A549 (cell line): ENCODE results near the gene IL12RB2. TPM values are rescaled to one million over a fixed set of nuclear protein-coding genes. Genes with fewer than 3 reads are reported as not detected.

Experiments
- ATAC-seq, 2 experiments: fragments of 200-7000 bp in 1 of 2; fragments of >200 bp in 1 of 2; cut with Nextera tagmentation in 1 of 2; cut with Tn5 transposase in 1 of 2; 3 replicates each; pipeline versions ENCODE4 v1.8.0 to v1.9.1; 2018 to 2020; ENCODE audit warnings: mild to moderate bottlenecking in 1 of 2, moderate library complexity in 1 of 2
- CTCF ChIA-PET: fragments of 300-600 bp; sonication (Branson Sonifier 250); formaldehyde crosslinking; extraction: SDS; loops from one replicate; lab custom pipeline; 2021; ENCODE audit warnings: antibody characterized with exemption, inconsistent platforms; lab: Yijun Ruan, JAX
- POLR2A ChIA-PET: fragments of 350-600 bp; formaldehyde crosslinking; extraction: SDS; loops from one replicate; lab custom pipeline; 2021; ENCODE audit warnings: antibody characterized with exemption, inconsistent platforms; lab: Yijun Ruan, JAX
- DNase-seq, 2 experiments: peaks; one replicate each; pipeline versions ENCODE4 v3.0.0 to v3.0.0-alpha.2; 2011 to 2016; ENCODE audit warnings: low read depth in 1 of 2, low spot score in 1 of 2
- FAIRE-seq: peaks from 2 replicates; lab custom pipeline; 2011; peaks lifted over from hg19 to GRCh38; lab: Jason Lieb, UNC
- H3K27ac ChIP-seq, 2 experiments: fragments of >200 bp; sonication (Bioruptor Twin); formaldehyde crosslinking; 3 replicates each; pipeline ENCODE4 v1.5.1; 2016 to 2017
- H3K4me1 ChIP-seq: fragments of >200 bp; sonication (Bioruptor Twin); formaldehyde crosslinking; 3 replicates; pipeline ENCODE4 v1.6.1; 2016
- H3K4me2 ChIP-seq: fragments of >200 bp; sonication (Bioruptor Twin); formaldehyde crosslinking; 3 replicates; pipeline ENCODE4 v1.6.1; 2016
- H3K4me3 ChIP-seq: fragments of >200 bp; sonication (Bioruptor Twin); formaldehyde crosslinking; 3 replicates; pipeline ENCODE4 v1.5.1; 2016
- H3K9me3 ChIP-seq: fragments of >200 bp; sonication (Bioruptor Twin); formaldehyde crosslinking; 3 replicates; pipeline ENCODE4 v1.6.1; 2016
- CEBPB ChIP-seq, 2 experiments: fragments of >200 bp in 1 of 2; sonication (Bioruptor Twin) in 1 of 2; formaldehyde crosslinking in 1 of 2; IDR thresholded peaks; 2 replicates each; pipeline ENCODE4 v1.6.1; 2012 to 2016
- CHD4 ChIP-seq: fragments of 200-600 bp; sonication (generic); IDR thresholded peaks from 2 replicates; pipeline ENCODE4 v1.6.1; 2016; ENCODE audit warnings: antibody characterized with exemption, mild to moderate bottlenecking, borderline replicate concordance
- CTCF ChIP-seq: fragments of >200 bp; sonication (Bioruptor Twin); formaldehyde crosslinking; IDR thresholded peaks from 3 replicates; pipeline ENCODE4 v1.5.1; 2016
- EHMT2 ChIP-seq: fragments of 200-600 bp; sonication (generic); IDR thresholded peaks from 2 replicates; pipeline ENCODE4 v1.6.1; 2016; ENCODE audit warnings: antibody characterized with exemption, low read depth, mild to moderate bottlenecking, moderate library complexity
- ESRRA ChIP-seq: fragments of 150-350 bp; IDR thresholded peaks from 2 replicates; pipeline ENCODE4 v1.6.1; 2014; ENCODE audit warnings: mild to moderate bottlenecking, low read length, borderline replicate concordance
- FOSB ChIP-seq: fragments of 250-450 bp; sonication (Bioruptor Pico); IDR thresholded peaks from 2 replicates; pipeline ENCODE4 v1.5.0; 2020; ENCODE audit warnings: mild to moderate bottlenecking, moderate library complexity
- FOSL2 ChIP-seq, 2 experiments: fragments of 450-650 bp in 1 of 2; fragments of >200 bp in 1 of 2; sonication (Bioruptor Twin) in 1 of 2; formaldehyde crosslinking; IDR thresholded peaks; 2 replicates each; pipeline versions ENCODE4 v1.5.0 to v1.6.1; 2016 to 2020; ENCODE audit warnings: mild to moderate bottlenecking in 1 of 2, moderate library complexity in 1 of 2
- HES2 ChIP-seq: fragments of >200 bp; sonication (Bioruptor Twin); formaldehyde crosslinking; IDR thresholded peaks from 2 replicates; pipeline ENCODE4 v1.6.1; 2016
- HOXA7 ChIP-seq: fragments of 250-450 bp; sonication (Bioruptor Pico); IDR thresholded peaks from 2 replicates; pipeline ENCODE4 v1.5.0; 2020; ENCODE audit warnings: mild to moderate bottlenecking, moderate library complexity
- KDM5A ChIP-seq: fragments of 200-600 bp; sonication (generic); IDR thresholded peaks from 2 replicates; pipeline ENCODE4 v1.6.1; 2016; ENCODE audit warnings: antibody characterized with exemption, mild to moderate bottlenecking
- MYC ChIP-seq: IDR thresholded peaks from 2 replicates; pipeline ENCODE4 v1.6.1; 2012; ENCODE audit warnings: mild to moderate bottlenecking, inconsistent platforms, low read length, improper control_type of control experiment, borderline replicate concordance
- NR3C1 ChIP-seq: fragments of >200 bp; sonication (Bioruptor Twin); formaldehyde crosslinking; IDR thresholded peaks from 3 replicates; pipeline ENCODE4 v1.6.1; 2017
- PBX3 ChIP-seq: IDR thresholded peaks from 2 replicates; pipeline ENCODE4 v1.6.1; 2012
- POLR2A ChIP-seq: IDR thresholded peaks from 2 replicates; pipeline ENCODE4 v1.6.1; 2012; ENCODE audit warnings: mild to moderate bottlenecking, low read length
- POLR2AphosphoS2 ChIP-seq: conservative IDR thresholded peaks from 2 replicates; pipeline ENCODE4 v1.6.1; 2012; ENCODE audit warnings: low read length, improper control_type of control experiment, inconsistent platforms
- RARB ChIP-seq: fragments of 250-450 bp; sonication (Bioruptor Pico); IDR thresholded peaks from 2 replicates; pipeline ENCODE4 v1.8.0; 2021; ENCODE audit warnings: mild to moderate bottlenecking, moderate library complexity
- RFX5 ChIP-seq: fragments of 450-650 bp; IDR thresholded peaks from 2 replicates; pipeline ENCODE4 v1.7.1; 2014; ENCODE audit warnings: antibody characterized with exemption, mild to moderate bottlenecking, moderate library complexity
- RNF2 ChIP-seq: fragments of 200-600 bp; sonication (generic); IDR thresholded peaks from 2 replicates; pipeline ENCODE4 v1.6.1; 2016; ENCODE audit warnings: low read depth, mild to moderate bottlenecking, antibody characterized with exemption, moderate library complexity, borderline replicate concordance
- SMC3 ChIP-seq: fragments of >200 bp; sonication (Bioruptor Twin); formaldehyde crosslinking; IDR thresholded peaks from 3 replicates; pipeline ENCODE4 v1.6.1; 2018; ENCODE audit warnings: inconsistent platforms
- ZFP36 ChIP-seq: fragments of 450-650 bp; IDR thresholded peaks from 2 replicates; pipeline ENCODE4 v1.6.1; 2014; ENCODE audit warnings: borderline replicate concordance; ENCODE audit not compliant: partially characterized antibody
- WGBS: methylation state at CpG from one replicate; pipeline ENCODE4 v1.1.6; 2017; ENCODE audit errors: missing lambda C conversion rate; 5-methylcytosine and 5-hydroxymethylcytosine counted together
- polyA plus RNA-seq, 4 experiments: library from polyadenylated mRNA; depleted of rRNA in 3 of 4; stranded (reverse); fragments of >200 nt; fragmentation: RNase III in 1 of 4; extraction: RNeasy Plus Mini Kit Qiagen cat#74134 plus additional on column Dnase treatment in 1 of 4; gene quantifications; 2 replicates in 3 of 4; 3 replicates in 1 of 4; pipeline ENCODE4 v1.2.3, GENCODE V29; 2011 to 2017
- TF ChIP-seq, protein P1 (sequence below): fragments of 250-450 bp; sonication (Bioruptor Pico); IDR thresholded peaks from 2 replicates; pipeline ENCODE4 v1.5.0; 2021; ENCODE audit warnings: mild to moderate bottlenecking, moderate library complexity, borderline replicate concordance
- TF ChIP-seq, protein P2 (sequence below): fragments of 450-650 bp; IDR thresholded peaks from 2 replicates; pipeline ENCODE4 v1.6.1; 2014; ENCODE audit warnings: antibody characterized with exemption
- TF ChIP-seq, protein P3 (sequence below): IDR thresholded peaks from 2 replicates; pipeline ENCODE4 v1.6.1; 2012; ENCODE audit warnings: low read depth, borderline replicate concordance

IL12RB2 gene
- polyA plus RNA-seq, 2 of the 4 experiments (the other 2 are of a cell fraction): not detected

- Histone ChIP-seq H3K9me3 (no peaks in the 10 kb centered on the region), H3K4me1 (no peaks in the 10 kb centered on the region), H3K27ac (no peak overlapping the region), H3K4me2 (no peak overlapping the region), H3K4me3 (no peak overlapping the region)
- ChIA-PET CTCF (interaction anchor here (0.6 to 1.2 kb wide), 2 partner anchors 11 to 21 kb away, joined by 3 read pairs; no protein-coding TSS in a partner anchor), POLR2A (no interaction called here)
- FAIRE-seq: no peak
- DNase-seq: no peak
- WGBS: 90% methylated on average over 5 of the region's 5 CpGs
- no peak for TF ChIP-seq FOSB (CRISPR knock-in tag)
- TF ChIP-seq RNF2: no peak
- no peak for TF ChIP-seq HOXA7 (CRISPR knock-in tag)
- TF ChIP-seq, protein P1, sequence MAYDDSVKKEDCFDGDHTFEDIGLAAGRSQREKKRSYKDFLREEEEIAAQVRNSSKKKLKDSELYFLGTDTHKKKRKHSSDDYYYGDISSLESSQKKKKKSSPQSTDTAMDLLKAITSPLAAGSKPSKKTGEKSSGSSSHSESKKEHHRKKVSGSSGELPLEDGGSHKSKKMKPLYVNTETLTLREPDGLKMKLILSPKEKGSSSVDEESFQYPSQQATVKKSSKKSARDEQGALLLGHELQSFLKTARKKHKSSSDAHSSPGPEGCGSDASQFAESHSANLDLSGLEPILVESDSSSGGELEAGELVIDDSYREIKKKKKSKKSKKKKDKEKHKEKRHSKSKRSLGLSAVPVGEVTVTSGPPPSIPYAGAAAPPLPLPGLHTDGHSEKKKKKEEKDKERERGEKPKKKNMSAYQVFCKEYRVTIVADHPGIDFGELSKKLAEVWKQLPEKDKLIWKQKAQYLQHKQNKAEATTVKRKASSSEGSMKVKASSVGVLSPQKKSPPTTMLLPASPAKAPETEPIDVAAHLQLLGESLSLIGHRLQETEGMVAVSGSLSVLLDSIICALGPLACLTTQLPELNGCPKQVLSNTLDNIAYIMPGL (CRISPR knock-in tag): no peak
- no peak for TF ChIP-seq CEBPB (IDR thresholded peaks at IDR 0.05)
- TF ChIP-seq CHD4: no peak
- no peak for TF ChIP-seq SMC3
- TF ChIP-seq PBX3: no peak
- no peak for TF ChIP-seq KDM5A
- no peak for TF ChIP-seq MYC
- no peak for TF ChIP-seq RFX5
- no peak for TF ChIP-seq CTCF
- TF ChIP-seq POLR2A: no peak
- TF ChIP-seq ZFP36: no peak
- TF ChIP-seq FOSL2 (IDR thresholded peaks at IDR 0.05): no peak
- no peak for TF ChIP-seq FOSL2 (CRISPR knock-in tag; IDR thresholded peaks at IDR 0.05)
- no peak for ATAC-seq
Observed at GRCh38 chr1:67336157-67336556, 28.5 kb downstream of the IL12RB2 start.

GRCh38 chr1:67336783-67337182 is 29.1 kb downstream of the IL12RB2 start:
- CTCF ChIA-PET: no interaction called here
- WGBS: 75% methylated on average over 6 of the region's 6 CpGs

More at GRCh38 chr1:67336783-67337182, 29.1 kb downstream of the IL12RB2 start:
- Histone ChIP-seq H3K27ac (no peak overlapping the region), H3K4me3 (no peak overlapping the region), H3K4me1 (no peaks in the 10 kb centered on the region), H3K4me2 (no peak overlapping the region), H3K9me3 (no peaks in the 10 kb centered on the region)
- POLR2A ChIA-PET: no interaction called here
- ATAC-seq (no peak), FAIRE-seq (no peak), DNase-seq (no peak)
- no peak for TF ChIP-seq ESRRA
- TF ChIP-seq, protein P2, sequence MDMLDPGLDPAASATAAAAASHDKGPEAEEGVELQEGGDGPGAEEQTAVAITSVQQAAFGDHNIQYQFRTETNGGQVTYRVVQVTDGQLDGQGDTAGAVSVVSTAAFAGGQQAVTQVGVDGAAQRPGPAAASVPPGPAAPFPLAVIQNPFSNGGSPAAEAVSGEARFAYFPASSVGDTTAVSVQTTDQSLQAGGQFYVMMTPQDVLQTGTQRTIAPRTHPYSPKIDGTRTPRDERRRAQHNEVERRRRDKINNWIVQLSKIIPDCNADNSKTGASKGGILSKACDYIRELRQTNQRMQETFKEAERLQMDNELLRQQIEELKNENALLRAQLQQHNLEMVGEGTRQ: no peak
- TF ChIP-seq POLR2AphosphoS2: no peak
- TF ChIP-seq RFX5: no peak
- TF ChIP-seq POLR2A: no peak
- no peak for TF ChIP-seq SMC3
- no peak for TF ChIP-seq CTCF
- no peak for TF ChIP-seq NR3C1
- no peak for TF ChIP-seq CHD4
- TF ChIP-seq MYC: no peak
- TF ChIP-seq, protein P3, sequence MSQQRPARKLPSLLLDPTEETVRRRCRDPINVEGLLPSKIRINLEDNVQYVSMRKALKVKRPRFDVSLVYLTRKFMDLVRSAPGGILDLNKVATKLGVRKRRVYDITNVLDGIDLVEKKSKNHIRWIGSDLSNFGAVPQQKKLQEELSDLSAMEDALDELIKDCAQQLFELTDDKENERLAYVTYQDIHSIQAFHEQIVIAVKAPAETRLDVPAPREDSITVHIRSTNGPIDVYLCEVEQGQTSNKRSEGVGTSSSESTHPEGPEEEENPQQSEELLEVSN: no peak
- no peak for TF ChIP-seq EHMT2
- TF ChIP-seq HOXA7 (CRISPR knock-in tag): no peak
- TF ChIP-seq HES2: no peak
- no peak for TF ChIP-seq FOSB (CRISPR knock-in tag)
- no peak for TF ChIP-seq RARB (CRISPR knock-in tag)
